HG02759 (cell line): ENCODE measurements around the gene MUC4.
A peak's percentile ranks its signal among the peaks of the same experiment; 100 is the strongest.

Experiments used
- ATAC-seq: cut with Tn5 transposase; IDR thresholded peaks from one replicate; pipeline ENCODE4 v1.9.1; 2021; ENCODE audit warnings: mild to moderate bottlenecking, moderate library complexity; ENCODE audit not compliant: unreplicated experiment

MUC4 gene

GRCh38 chr3:195811756-195812155 is at the start of gene MUC4:
Gene MUC4 (minus strand): TSS chr3:195811929. CDS start chr3:195811817, 112 bp downstream.
- no peak for ATAC-seq

GRCh38 chr3:195860456-195860855 is 48.7 kb upstream of the MUC4 start:
- ATAC-seq, result no peak

- ATAC-seq, result no peak
Measured at GRCh38 chr3:195859846-195860411, 48.2 kb upstream of the MUC4 start.

GRCh38 chr3:195859061-195859845 is 47.5 kb upstream of the MUC4 start:
- no peak for ATAC-seq

- no peak for ATAC-seq
Measured at GRCh38 chr3:195856410-195857084, 44.8 kb upstream of the MUC4 start.

GRCh38 chr3:195855471-195856409 is 44.0 kb upstream of the MUC4 start:
- ATAC-seq, result no peak

GRCh38 chr3:195854628-195855294 is 43.0 kb upstream of the MUC4 start:
- no peak for ATAC-seq

GRCh38 chr3:195853996-195854395 is 42.3 kb upstream of the MUC4 start:
- ATAC-seq, result no peak

- ATAC-seq, result no peak
Measured at GRCh38 chr3:195853036-195853435, 41.3 kb upstream of the MUC4 start.

GRCh38 chr3:195850857-195851543 is 39.3 kb upstream of the MUC4 start:
- ATAC-seq, result peak; percentile 86

GRCh38 chr3:195849322-195850074 is 37.8 kb upstream of the MUC4 start:
- no peak for ATAC-seq

- no peak for ATAC-seq
Measured at GRCh38 chr3:195847055-195847950, 35.6 kb upstream of the MUC4 start.

- no peak for ATAC-seq
Measured at GRCh38 chr3:195845483-195845882, 33.8 kb upstream of the MUC4 start.

- no peak for ATAC-seq
Measured at GRCh38 chr3:195844671-195845218, 33.0 kb upstream of the MUC4 start.

- no peak for ATAC-seq
Measured at GRCh38 chr3:195839260-195840010, 27.7 kb upstream of the MUC4 start.

GRCh38 chr3:195838714-195839113 is 27.0 kb upstream of the MUC4 start:
- no peak for ATAC-seq
